OCI-LY3 (cell line): ENCODE results near the gene COX11.

Experiments used
- CTCF ChIP-seq: fragments of 200-600, 300-600 bp; sonication (generic); IDR thresholded peaks from 2 replicates; pipeline ENCODE4 v1.5.1; 2014; ENCODE audit warnings: antibody characterized with exemption, low read length, low read depth
- EZH2phosphoT487 ChIP-seq: fragments of 200-600 bp; shearing (Covaris generic); IDR thresholded peaks from 2 replicates; pipeline ENCODE4 v1.6.1; 2018; ENCODE audit warnings: antibody characterized with exemption, mixed run types, low read depth

GRCh38 chr17:54924405-54924804 is 44.0 kb downstream of the COX11 start:
- TF ChIP-seq CTCF: no peak
- TF ChIP-seq EZH2phosphoT487: no peak
